ENCODE measurements around the gene TMTC2.

TMTC2 gene

GRCh38 chr12:82708061-82708879 lies 21.6 kb downstream of the TMTC2 start:
- Histone ChIP-seq H2AFZ (ENCODE audit: low read depth, low read length, severe bottlenecking) (no peak overlapping the region), H3K79me2 (ENCODE audit: insufficient read depth, low read length) (no peaks in the 10 kb centered on the region), H3K27ac (ENCODE audit: low read depth, low read length) (no peak overlapping the region), H3K36me3 (ENCODE audit: low read length) (0 out of 2 replicates have a peak, but pooled peaks cover 3% of the 10 kb centered on the region), H3K4me3 (ENCODE audit: insufficient read depth, low read length, poor library complexity, severe bottlenecking) (no peak overlapping the region), H3F3A (ENCODE audit: insufficient read depth) (no peaks in the 10 kb centered on the region), H3K9me2 (replicated peaks; ENCODE audit: insufficient read depth, low read length) (no peaks in the 10 kb centered on the region), H4K20me1 (ENCODE audit: low read depth, low read length) (no peaks in the 10 kb centered on the region), H3K9ac (ENCODE audit: low read length) (no peak overlapping the region), H3K4me2 (ENCODE audit: low read depth, low read length, poor library complexity, severe bottlenecking) (no peak overlapping the region), H3K9me3 (ENCODE audit: insufficient read depth, low read length) (no peaks in the 10 kb centered on the region), H3K27me3 (ENCODE audit: low read length) (no peaks in the 10 kb centered on the region)
- TF ChIP-seq CTCF (IDR thresholded peaks at IDR 0.05; ENCODE audit: insufficient read depth, low read length, poor library complexity, severe bottlenecking) (no peak), EZH2phosphoT487 (conservative IDR thresholded peaks at IDR 0.05; ENCODE audit: low read length) (no peak)

- no peak overlapping the region for H3K4me3 ChIP-seq (ENCODE audit: insufficient read depth, low read length, poor library complexity, severe bottlenecking)
- H3K9ac ChIP-seq (ENCODE audit: low read length): no peak overlapping the region
These were observed 23.2 kb downstream of the TMTC2 start for GRCh38 chr12:82709794-82710355.

GRCh38 chr12:82710741-82711140 lies 24.0 kb downstream of the TMTC2 start:
- Histone ChIP-seq H2AFZ (ENCODE audit: low read depth, low read length, severe bottlenecking) (no peak overlapping the region), H3K9ac (ENCODE audit: low read length) (no peak overlapping the region), H3K27me3 (ENCODE audit: low read length) (no peaks in the 10 kb centered on the region), H3K27ac (ENCODE audit: low read depth, low read length) (no peak overlapping the region), H3K9me3 (ENCODE audit: insufficient read depth, low read length) (no peaks in the 10 kb centered on the region), H4K20me1 (ENCODE audit: low read depth, low read length) (no peaks in the 10 kb centered on the region), H3K36me3 (ENCODE audit: low read length) (0 out of 2 replicates have a peak, but pooled peaks cover 3% of the 10 kb centered on the region), H3K9me2 (replicated peaks; ENCODE audit: insufficient read depth, low read length) (no peaks in the 10 kb centered on the region), H3K4me3 (ENCODE audit: insufficient read depth, low read length, poor library complexity, severe bottlenecking) (no peak overlapping the region), H3K79me2 (ENCODE audit: insufficient read depth, low read length) (no peaks in the 10 kb centered on the region), H3F3A (ENCODE audit: insufficient read depth) (no peaks in the 10 kb centered on the region), H3K4me2 (ENCODE audit: low read depth, low read length, poor library complexity, severe bottlenecking) (no peak overlapping the region)
- no peak for TF ChIP-seq EZH2phosphoT487 (conservative IDR thresholded peaks at IDR 0.05; ENCODE audit: low read length)
- TF ChIP-seq CTCF (IDR thresholded peaks at IDR 0.05; ENCODE audit: insufficient read depth, low read length, poor library complexity, severe bottlenecking): no peak

More at GRCh38 chr12:82709794-82710355, 23.2 kb downstream of the TMTC2 start:
- H3F3A ChIP-seq (ENCODE audit: insufficient read depth): no peaks in the 10 kb centered on the region
- TF ChIP-seq CTCF (IDR thresholded peaks at IDR 0.05; ENCODE audit: insufficient read depth, low read length, poor library complexity, severe bottlenecking) (no peak), EZH2phosphoT487 (conservative IDR thresholded peaks at IDR 0.05; ENCODE audit: low read length) (no peak)
- H3K36me3 ChIP-seq (ENCODE audit: low read length): 0 out of 2 replicates have a peak, but pooled peaks cover 3% of the 10 kb centered on the region
- H3K27ac ChIP-seq (ENCODE audit: low read depth, low read length): no peak overlapping the region
- H3K79me2 ChIP-seq (ENCODE audit: insufficient read depth, low read length): no peaks in the 10 kb centered on the region
- no peaks in the 10 kb centered on the region for H3K27me3 ChIP-seq (ENCODE audit: low read length)
- H2AFZ ChIP-seq (ENCODE audit: low read depth, low read length, severe bottlenecking): no peak overlapping the region
- no peak overlapping the region for H3K4me2 ChIP-seq (ENCODE audit: low read depth, low read length, poor library complexity, severe bottlenecking)
- H3K9me3 ChIP-seq (ENCODE audit: insufficient read depth, low read length): no peaks in the 10 kb centered on the region
- H4K20me1 ChIP-seq (ENCODE audit: low read depth, low read length): no peaks in the 10 kb centered on the region
- H3K9me2 ChIP-seq (replicated peaks; ENCODE audit: insufficient read depth, low read length): no peaks in the 10 kb centered on the region

Data from SU-DHL-6 (cell line).